Urinary bladder (tissue), 4 donors: Measurements from ENCODE around the gene EEA1. TPM values are rescaled to one million over a fixed set of nuclear protein-coding genes. Genes with fewer than 3 reads are reported as not detected.
"Not testable (repeated sequence)": the region's sequence is repeated elsewhere in the genome, so short reads cannot be mapped to it uniquely, and the experiment has no call there.

Experiments
- DNase-seq: peaks from one replicate; pipeline ENCODE4 v3.0.0-alpha.2; 2015; ENCODE audit errors: extremely low spot score
- H3K27ac ChIP-seq: one replicate; pipeline ENCODE4 v1.5.1; 2013; ENCODE audit warnings: low read depth, mild to moderate bottlenecking, moderate library complexity
- H3K36me3 ChIP-seq: one replicate; pipeline ENCODE4 v1.6.1; 2013; ENCODE audit warnings: mild to moderate bottlenecking, moderate library complexity; ENCODE audit not compliant: insufficient read depth
- H3K4me1 ChIP-seq: one replicate; pipeline ENCODE4 v1.6.1; 2013; ENCODE audit warnings: mild to moderate bottlenecking, moderate library complexity; ENCODE audit not compliant: insufficient read depth
- H3K4me3 ChIP-seq: one replicate; pipeline ENCODE4 v1.5.1; 2013; ENCODE audit warnings: low read depth, low read length
- WGBS: extraction: QIAGEN DNeasy Blood & Tissue Kit; methylation state at CpG from one replicate; pipeline ENCODE4 v1.1.7; 2013; 5-methylcytosine and 5-hydroxymethylcytosine counted together
- polyA plus RNA-seq: library from polyadenylated mRNA; stranded (reverse); fragments of 200-250 nt; gene quantifications from one replicate; pipeline ENCODE4 v1.2.3, GENCODE V29; 2013
- total RNA-seq: library from RNA; depleted of rRNA; stranded (reverse); fragments of >200 nt; gene quantifications from one replicate; pipeline ENCODE4 v1.2.3, GENCODE V29; 2014
- donor health status: healthy with polysubstance abuse.
- donor health status: healthy.

EEA1 gene
- total and polyA plus RNA-seq, 2 donors = 8.2 to 53.7 TPM

- WGBS = 94% methylated on average over 5 of the region's 5 CpGs
- no peaks in the 10 kb centered on the region for H3K4me1 ChIP-seq
- no peak overlapping the region for H3K4me3 ChIP-seq
- no peaks in the 10 kb centered on the region for H3K36me3 ChIP-seq
- no peak overlapping the region for H3K27ac ChIP-seq
- no peak for DNase-seq
Measured at GRCh38 chr12:92762773-92763172, 166.3 kb downstream of the EEA1 start.

DNA sequence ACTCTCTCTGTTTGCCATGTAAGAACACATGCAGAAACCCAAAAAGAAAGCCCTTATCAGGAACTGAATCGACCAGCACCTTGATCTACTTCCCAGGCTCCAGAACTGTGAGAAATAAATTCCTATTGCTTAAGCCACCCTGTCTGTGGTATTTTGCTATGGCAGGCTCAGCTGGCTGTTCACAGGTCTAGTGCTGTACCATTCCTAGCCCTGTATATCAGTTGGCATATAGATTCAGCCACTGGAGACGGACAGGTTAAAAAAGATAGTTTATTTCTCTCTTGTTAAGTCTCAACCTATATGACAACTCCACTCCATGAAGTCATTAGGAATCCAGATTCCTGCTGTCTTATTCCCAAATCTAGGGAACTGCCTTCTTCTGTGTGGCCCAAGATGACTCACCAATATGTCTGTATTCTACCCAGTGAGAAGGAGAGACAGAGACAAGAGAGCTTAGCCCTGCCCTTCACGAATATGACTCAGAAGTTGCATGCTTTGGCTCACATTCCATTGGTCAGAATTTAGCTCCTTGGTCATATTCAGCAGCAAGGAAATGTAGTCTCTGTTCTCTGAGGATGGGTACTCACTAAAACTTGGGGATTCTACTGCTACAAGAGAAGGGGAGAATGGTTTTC, 169.3 kb downstream of the EEA1 start:
- H3K36me3 ChIP-seq = no peaks in the 10 kb centered on the region
- no peak overlapping the region for H3K4me3 ChIP-seq
- no peak for DNase-seq
- no peaks in the 10 kb centered on the region for H3K4me1 ChIP-seq
- no peak overlapping the region for H3K27ac ChIP-seq
- 76% methylated on average over 3 of the region's 3 CpGs for WGBS

DNA sequence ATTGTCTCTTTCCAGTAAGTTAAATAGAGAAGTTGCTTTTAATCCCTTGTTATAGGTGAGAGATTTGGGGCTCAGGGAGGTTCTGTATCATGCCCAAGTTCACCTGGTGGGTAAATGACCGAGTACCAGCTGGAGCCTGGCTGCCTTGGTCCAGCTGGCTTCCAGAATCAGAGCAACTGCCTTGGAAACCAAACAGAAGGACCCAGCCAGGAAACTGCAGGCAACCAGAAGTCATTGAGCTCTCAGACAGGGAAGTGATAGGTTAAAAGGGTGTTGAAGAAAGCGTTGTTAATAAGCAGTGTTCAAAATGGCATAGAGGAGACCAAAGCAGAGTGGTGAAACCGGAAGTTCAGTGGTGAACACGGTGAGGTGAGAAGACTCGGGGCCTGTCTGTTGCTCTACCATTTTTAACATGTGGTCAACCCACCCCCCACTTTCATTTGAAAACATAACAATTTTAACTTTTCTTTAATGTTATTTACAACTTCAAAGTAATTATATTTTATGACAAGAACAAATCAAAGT, 171.4 kb downstream of the EEA1 start:
- H3K4me1 ChIP-seq = no peaks in the 10 kb centered on the region
- no peak overlapping the region for H3K4me3 ChIP-seq
- no peak overlapping the region for H3K27ac ChIP-seq
- DNase-seq = no peak
- no peaks in the 10 kb centered on the region for H3K36me3 ChIP-seq
- WGBS = 82% methylated on average over 5 of the region's 5 CpGs

- 65% methylated on average over 3 of the region's 3 CpGs for WGBS
- Histone ChIP-seq H3K4me1 (no peaks in the 10 kb centered on the region), H3K4me3 (no peak overlapping the region), H3K36me3 (no peaks in the 10 kb centered on the region), H3K27ac (no peak overlapping the region)
- no peak for DNase-seq
Measured at GRCh38 chr12:92756898-92757596, 172.0 kb downstream of the EEA1 start.

DNA sequence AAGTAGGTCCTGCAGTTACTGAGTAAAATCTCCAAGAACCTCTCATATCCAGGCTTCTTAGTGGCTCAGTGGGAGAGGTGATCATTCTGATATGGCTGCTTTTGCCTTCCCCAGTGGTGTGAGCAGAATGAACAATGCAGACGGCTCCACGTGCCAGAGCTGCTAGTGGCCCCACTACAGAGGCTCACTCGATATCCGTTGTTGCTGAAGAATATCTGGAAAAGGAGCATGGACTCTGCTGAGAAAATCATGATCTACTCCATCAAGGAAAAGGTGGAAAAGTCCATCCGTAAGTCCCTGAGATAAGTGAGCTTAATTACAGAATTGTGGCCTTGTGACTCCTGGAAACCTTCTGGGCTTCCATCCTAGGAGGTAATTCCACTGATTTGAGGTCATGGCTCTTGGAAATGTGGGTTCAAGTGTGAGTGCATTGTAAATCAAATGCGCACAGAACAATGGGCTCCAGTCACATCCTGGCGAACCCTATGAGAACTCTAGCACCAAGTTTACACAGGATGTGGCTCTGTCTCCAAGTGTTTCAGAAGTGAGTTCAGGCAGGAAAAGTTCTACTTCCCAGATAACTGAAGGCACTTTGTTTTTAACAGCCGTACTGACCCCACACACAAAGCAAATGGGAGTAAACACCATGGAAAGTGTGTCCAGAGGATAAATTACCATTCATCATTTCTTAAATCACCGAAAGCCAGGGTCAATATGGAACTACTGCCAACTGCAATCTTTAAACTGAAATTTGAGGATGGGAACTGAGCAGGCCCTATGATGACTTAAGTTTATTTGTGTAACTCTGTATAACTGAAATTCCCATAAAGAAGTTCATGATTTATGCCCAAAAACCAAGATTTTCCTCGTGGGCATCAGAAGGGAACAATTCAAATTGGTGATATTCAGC, 174.9 kb downstream of the EEA1 start:
- no peak for DNase-seq
- no peak overlapping the region for H3K4me3 ChIP-seq
- H3K4me1 ChIP-seq = no peaks in the 10 kb centered on the region
- no peaks in the 10 kb centered on the region for H3K36me3 ChIP-seq
- no peak overlapping the region for H3K27ac ChIP-seq
- WGBS = 80% methylated on average over 10 of the region's 10 CpGs

DNA sequence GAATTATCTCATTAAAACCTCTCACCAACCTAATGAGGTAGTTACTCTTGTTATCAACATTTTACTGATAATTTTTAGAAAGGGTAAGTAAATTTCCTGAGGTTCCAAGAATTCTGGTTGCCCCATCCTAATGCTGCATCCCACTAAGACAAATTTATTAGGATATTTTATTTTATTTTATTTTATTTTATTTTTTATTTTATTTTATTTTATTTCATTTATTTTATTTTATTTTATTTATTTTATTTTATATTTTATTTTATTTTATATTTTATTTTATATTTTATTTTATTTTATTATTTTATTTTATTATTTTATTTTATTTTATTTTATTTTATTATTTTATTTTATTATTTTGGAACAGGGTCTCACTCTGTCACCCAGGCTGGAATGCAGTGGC, 179.4 kb downstream of the EEA1 start:
- DNase-seq, H3K36me3 ChIP-seq, H3K4me1 ChIP-seq, H3K27ac ChIP-seq, H3K4me3 ChIP-seq: not testable (repeated sequence)

DNA sequence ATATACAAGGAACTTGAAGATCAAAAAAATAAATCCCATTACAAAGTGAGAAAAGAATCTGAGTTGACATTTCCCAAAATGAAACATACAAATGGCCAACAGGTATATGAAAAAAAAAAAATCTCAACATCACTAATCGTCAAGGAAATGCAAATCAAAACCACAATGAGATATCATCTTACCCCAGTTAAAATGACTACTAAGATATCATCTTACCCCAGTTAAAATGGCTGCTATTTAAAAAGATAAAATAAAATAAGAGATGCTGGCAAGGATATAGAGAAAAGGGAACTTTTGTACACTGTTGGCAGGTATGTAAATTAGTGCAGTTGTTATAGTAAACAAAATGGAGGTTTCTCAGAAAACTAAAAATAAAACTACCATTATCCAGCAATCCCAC, 181.9 kb downstream of the EEA1 start:
- 61% methylated on average over 1 of the region's 1 CpG for WGBS
- no peak overlapping the region for H3K27ac ChIP-seq
- no peaks in the 10 kb centered on the region for H3K4me1 ChIP-seq
- H3K4me3 ChIP-seq = no peak overlapping the region
- H3K36me3 ChIP-seq = no peaks in the 10 kb centered on the region
- DNase-seq = no peak

GRCh38 chr12:92745856-92746550, 183.1 kb downstream of the EEA1 start:
- no peak for DNase-seq
- no peak overlapping the region for H3K4me3 ChIP-seq
- H3K4me1 ChIP-seq = no peaks in the 10 kb centered on the region
- WGBS = 59% methylated on average over 4 of the region's 4 CpGs
- no peaks in the 10 kb centered on the region for H3K36me3 ChIP-seq
- no peak overlapping the region for H3K27ac ChIP-seq

GRCh38 chr12:92743026-92743425, 186.1 kb downstream of the EEA1 start:
- Histone ChIP-seq H3K27ac (no peak overlapping the region), H3K4me3 (no peak overlapping the region), H3K36me3 (no peaks in the 10 kb centered on the region), H3K4me1 (no peaks in the 10 kb centered on the region)
- 87% methylated on average over 3 of the region's 3 CpGs for WGBS
- DNase-seq = no peak

DNA sequence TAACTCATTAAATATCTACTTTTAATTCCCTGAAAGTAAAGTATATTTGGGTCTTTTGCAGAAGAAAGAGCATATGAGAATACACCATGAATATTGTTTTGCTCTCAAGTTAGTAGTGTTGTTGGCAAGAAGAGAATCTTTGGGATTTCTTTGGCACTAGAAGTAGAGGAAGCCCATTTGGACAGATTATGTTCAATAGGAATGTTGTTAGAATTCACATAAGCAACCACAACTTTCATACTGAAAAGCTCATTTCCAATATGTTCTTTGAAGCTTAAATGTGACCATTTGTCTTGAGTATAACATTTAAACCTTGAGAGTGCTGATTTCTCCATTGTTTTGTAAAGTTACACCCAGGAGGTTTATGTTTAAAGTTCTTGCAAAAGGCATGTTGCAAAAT, 188.7 kb downstream of the EEA1 start:
- H3K36me3 ChIP-seq = no peaks in the 10 kb centered on the region
- H3K27ac ChIP-seq = no peak overlapping the region
- DNase-seq = no peak
- H3K4me1 ChIP-seq = no peaks in the 10 kb centered on the region
- no peak overlapping the region for H3K4me3 ChIP-seq

DNA sequence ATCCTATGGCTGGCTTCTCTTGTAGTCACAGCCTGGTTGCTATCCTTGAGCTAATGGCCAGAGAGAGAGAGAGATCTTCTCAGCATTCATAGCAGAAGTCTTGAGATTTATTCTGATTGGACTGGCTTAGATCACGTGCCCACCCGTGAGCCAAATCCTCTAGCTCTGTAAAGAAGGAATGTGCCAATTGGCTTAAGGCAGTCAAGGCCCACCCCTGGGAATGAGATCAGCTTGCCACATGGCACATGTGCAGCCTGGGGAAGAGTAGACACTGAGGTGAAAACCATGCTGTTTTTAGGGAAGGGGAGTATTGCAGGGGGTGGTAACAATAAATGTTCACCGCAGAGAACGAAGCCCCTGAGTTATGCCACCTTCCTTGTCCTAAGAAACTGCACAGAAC, 190.0 kb downstream of the EEA1 start:
- Histone ChIP-seq H3K4me1 (no peaks in the 10 kb centered on the region), H3K36me3 (no peaks in the 10 kb centered on the region), H3K27ac (no peak overlapping the region), H3K4me3 (no peak overlapping the region)
- no peak for DNase-seq
- 74% methylated on average over 4 of the region's 4 CpGs for WGBS

DNA sequence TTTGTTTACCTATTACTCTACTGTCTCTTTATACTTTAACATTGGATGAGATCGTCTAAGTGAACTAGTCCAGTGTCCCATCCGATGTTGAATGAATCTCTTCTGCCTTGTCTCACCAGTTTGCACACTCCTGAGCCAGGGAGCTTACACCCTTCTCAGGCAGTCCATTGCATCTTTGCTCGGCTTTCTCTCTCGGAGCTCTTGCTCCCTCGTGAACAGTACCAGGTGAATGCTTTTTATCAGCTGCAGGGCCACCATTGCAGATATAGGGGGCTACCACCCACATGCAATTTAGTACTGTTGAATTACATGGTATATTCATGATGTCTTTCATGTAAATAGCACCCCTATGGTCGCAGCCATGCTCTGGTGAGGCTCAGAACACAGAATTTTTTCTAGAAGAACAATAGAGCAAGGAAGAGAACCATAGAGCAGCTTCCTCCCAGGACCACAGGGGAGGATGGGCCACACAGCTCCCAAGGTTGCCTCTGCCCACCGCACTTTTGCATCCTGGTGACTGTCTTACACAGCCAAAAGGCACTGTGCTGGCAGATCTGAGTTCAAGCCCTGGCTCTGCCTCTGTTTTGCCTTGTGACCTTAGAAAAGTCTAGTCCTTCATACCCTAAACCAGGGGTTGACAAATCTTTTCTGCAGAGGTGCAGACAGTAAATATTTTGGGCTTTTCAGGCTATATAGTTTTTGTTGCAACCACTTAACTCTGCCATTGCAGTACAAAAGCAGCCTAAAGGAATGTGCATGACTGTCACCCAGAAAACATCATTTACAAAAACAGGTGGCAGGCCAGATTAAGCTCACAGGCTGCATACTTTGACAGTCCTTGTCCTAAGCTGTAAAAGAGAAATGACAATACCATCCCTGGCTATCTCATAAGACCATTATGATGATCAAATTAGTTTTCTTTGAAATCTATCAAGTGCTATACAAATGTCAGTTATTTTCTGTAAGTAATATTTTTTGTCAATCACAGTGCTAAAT, 190.9 kb downstream of the EEA1 start:
- H3K36me3 ChIP-seq = no peaks in the 10 kb centered on the region
- WGBS = 92% methylated on average over 7 of the region's 7 CpGs
- no peak for DNase-seq
- H3K4me1 ChIP-seq = no peaks in the 10 kb centered on the region
- no peak overlapping the region for H3K27ac ChIP-seq
- no peak overlapping the region for H3K4me3 ChIP-seq
